ENCODE measurements around the gene ZDHHC6.
"Not testable (repeated sequence)": the region's sequence is repeated elsewhere in the genome, so short reads cannot be mapped to it uniquely, and the experiment has no call there.

The ZDHHC6 gene

DNA sequence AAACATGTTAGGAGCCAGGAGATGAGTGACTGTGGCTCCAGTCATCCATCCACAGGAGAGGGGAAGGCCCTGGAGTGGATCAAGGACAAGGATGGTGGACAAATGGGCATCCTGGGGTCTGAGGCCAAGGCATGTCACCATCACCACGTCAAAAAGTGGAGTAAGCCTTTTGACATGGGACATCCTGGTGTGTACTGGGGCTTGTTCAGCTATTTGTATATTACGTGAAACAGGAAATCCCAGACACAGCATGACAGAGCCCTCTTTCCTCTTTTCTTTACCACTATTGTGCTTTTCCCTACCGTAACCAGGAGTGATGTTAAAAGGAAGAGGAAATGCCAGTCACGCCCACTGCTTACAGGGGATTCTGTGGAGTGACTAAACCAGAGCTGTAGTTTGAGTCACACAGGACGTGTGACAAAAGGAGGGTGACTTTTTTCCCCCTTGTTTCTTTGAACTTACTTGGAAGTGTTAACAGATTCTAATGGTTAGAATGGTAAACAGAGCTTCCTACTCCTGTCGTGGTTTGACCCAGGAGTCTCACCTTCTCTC, 57.4 kb downstream of the ZDHHC6 start:
- peak; percentile 29 for DNase-seq (ENCODE audit: low spot score)
- TF ChIP-seq, protein P1, sequence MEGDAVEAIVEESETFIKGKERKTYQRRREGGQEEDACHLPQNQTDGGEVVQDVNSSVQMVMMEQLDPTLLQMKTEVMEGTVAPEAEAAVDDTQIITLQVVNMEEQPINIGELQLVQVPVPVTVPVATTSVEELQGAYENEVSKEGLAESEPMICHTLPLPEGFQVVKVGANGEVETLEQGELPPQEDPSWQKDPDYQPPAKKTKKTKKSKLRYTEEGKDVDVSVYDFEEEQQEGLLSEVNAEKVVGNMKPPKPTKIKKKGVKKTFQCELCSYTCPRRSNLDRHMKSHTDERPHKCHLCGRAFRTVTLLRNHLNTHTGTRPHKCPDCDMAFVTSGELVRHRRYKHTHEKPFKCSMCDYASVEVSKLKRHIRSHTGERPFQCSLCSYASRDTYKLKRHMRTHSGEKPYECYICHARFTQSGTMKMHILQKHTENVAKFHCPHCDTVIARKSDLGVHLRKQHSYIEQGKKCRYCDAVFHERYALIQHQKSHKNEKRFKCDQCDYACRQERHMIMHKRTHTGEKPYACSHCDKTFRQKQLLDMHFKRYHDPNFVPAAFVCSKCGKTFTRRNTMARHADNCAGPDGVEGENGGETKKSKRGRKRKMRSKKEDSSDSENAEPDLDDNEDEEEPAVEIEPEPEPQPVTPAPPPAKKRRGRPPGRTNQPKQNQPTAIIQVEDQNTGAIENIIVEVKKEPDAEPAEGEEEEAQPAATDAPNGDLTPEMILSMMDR (IDR thresholded peaks at IDR 0.05; ENCODE audit: extremely low read depth, missing control alignments), result no peak

DNA sequence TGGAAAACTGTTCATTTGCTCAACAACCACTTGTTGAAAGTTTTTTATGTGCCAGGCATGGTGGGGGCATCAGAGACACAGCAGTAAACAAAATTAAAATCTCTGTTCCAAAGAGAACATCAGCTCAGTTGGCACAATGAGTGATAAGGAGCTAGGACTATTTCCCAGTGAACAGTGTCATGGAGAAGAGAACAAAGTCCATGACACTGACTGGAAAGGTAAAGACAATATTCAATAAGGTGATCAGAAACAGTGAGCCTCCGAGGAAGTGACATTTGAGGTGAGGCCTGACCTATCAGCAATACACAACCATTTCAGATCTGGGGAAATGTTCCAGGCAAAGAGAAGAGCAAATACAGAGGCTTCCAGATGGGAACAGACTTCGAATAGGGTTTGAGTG, 58.2 kb downstream of the ZDHHC6 start:
- DNase-seq (ENCODE audit: low spot score), result no peak
- TF ChIP-seq, protein P1 (IDR thresholded peaks at IDR 0.05; ENCODE audit: extremely low read depth, missing control alignments), result no peak

DNA sequence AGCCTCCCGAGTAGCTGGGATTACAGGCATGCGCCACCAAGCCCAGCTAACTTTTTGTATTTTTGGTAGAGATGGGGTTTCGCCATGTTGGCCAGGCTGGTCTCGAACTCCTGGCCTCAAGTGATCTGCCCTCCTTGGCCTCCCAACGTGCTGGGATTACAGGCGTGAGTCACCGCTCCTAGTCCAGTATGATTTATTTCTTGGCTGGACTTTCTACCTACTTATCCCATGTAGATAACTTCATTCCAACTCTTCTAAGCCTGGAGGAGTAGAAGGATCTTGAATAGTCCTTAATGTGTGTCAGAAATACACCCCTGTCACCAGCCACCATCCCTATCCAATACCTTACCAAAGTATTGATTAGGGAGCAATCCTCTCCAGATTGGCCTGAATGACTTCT, 58.7 kb downstream of the ZDHHC6 start:
- not testable (repeated sequence) for DNase-seq (ENCODE audit: low spot score)

DNA sequence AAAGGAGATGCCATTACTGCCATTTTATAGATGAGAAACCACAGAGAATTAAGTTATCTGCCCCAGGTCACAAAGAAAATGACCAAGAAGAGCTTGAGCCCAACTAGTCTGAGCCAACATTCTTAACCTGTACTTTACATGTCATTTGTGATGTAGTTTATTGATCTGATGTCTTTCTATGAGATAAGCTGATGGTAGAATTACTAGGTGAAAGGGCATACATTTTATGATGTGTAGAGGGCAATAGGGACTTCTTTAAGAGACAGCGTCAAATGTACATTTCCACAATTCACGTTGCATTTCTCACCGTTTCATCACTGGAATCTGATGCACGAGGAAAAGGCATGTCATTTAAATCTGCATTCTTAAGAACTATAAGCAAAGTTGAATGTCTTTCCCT, 61.5 kb downstream of the ZDHHC6 start:
- TF ChIP-seq, protein P1 (IDR thresholded peaks at IDR 0.05; ENCODE audit: extremely low read depth, missing control alignments), result no peak
- DNase-seq (ENCODE audit: low spot score), result no peak

DNA sequence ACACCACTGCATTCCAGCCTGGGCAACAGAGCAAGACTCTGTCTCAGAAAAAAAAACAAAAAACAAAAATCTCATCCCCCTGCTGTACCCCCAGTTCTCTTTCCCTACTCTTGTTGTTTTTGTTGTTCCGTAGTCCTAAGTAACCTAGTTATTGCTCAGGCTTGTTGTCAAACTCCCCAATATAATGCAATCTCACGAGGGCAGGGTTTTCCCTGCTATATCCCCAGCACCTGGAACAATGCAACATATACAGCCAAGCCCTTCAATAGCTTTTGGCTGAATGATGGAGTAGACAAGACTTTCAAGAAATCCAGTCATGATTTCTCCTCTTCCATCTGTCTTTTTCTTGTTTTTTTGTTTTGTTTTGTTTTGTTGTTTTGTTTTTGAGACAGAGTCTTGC, 62.6 kb downstream of the ZDHHC6 start:
- TF ChIP-seq, protein P1 (IDR thresholded peaks at IDR 0.05; ENCODE audit: extremely low read depth, missing control alignments), result no peak
- DNase-seq (ENCODE audit: low spot score), result no peak

DNA sequence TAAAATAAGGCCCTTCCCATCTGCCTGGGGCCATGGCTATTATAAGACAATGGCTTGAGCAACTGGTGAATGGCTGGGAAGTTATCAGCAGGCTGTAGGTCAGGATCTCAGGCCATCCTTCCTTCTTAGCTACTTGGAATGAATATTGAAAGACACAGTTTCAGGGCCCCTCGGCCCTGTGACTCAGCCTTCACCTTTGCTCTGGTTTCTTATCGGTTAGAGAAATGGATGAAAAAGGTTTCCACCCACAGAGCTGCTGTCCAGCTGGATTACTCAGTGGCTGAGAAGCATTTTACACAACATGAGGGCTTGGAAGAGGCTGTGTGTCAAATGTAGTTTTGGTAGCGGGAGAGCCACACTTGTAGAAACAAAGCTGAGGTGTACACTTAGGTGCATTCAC, 63.4 kb downstream of the ZDHHC6 start:
- TF ChIP-seq, protein P1 (IDR thresholded peaks at IDR 0.05; ENCODE audit: extremely low read depth, missing control alignments), result no peak
- no peak for DNase-seq (ENCODE audit: low spot score)

DNA sequence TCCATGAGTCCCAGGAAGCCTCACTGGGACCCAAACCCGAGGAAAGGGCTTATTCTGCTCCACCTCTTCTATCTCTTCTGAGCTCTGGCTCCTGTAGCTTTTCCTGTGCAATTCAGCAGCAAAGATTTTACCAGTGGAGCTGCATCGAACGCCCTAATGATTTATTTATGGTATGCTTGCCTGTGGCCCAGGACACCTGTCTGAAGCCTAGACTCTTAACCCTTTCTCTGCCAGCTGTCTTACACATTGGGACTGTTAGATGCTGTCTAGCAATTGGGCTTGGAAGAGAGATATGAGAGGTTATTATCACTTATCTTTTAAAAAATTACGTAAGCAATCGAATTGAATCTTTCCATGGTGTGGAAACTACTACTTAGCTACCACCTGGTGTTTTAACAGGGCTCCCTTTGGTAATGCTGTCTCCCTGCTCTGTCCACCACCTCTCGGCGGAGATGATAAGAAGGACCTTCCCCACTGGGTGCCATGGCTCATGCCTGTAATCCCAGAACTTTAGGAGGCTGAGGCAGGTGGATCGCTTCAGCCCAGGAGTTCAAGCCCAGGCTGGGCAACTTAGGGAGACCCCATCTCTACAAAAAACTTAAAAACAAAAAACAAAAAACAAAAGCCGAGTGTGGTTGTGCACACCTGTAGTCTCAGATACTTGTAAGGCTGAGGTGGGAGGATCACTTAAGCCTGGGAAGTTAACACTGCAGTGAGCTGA, 64.0 kb downstream of the ZDHHC6 start:
- DNase-seq (ENCODE audit: low spot score), result no peak
- TF ChIP-seq, protein P1 (IDR thresholded peaks at IDR 0.05; ENCODE audit: extremely low read depth, missing control alignments), result no peak
